HTERT RPE-1 (cell line): ENCODE measurements around the gene ARRB1.
"Not testable (repeated sequence)": the region's sequence is repeated elsewhere in the genome, so short reads cannot be mapped to it uniquely, and the experiment has no call there.

Experiments
- in situ Hi-C: fragments of 300-500 bp; cut with MboI; formaldehyde crosslinking; loops from 4 replicates; pipeline ENCODE4 v1.14.3; 2020; ENCODE audit warnings: low sequenced_read_pairs

The ARRB1 gene

GRCh38 chr11:75325713-75326438, 25.6 kb downstream of the ARRB1 start:
- in situ Hi-C loops, result no loop called here

GRCh38 chr11:75324740-75325139, 26.7 kb downstream of the ARRB1 start:
- in situ Hi-C loops, result no loop called here

- in situ Hi-C loops, result no loop called here
Observed at GRCh38 chr11:75324189-75324588, 27.3 kb downstream of the ARRB1 start.

GRCh38 chr11:75323609-75324008, 27.9 kb downstream of the ARRB1 start:
- in situ Hi-C loops, result no loop called here

- in situ Hi-C loops, result no loop called here
Observed at GRCh38 chr11:75320643-75321042, 30.8 kb downstream of the ARRB1 start.

- in situ Hi-C loops, result no loop called here
Observed at GRCh38 chr11:75320046-75320618, 31.3 kb downstream of the ARRB1 start.

- in situ Hi-C loops, result no loop called here
Observed at GRCh38 chr11:75319035-75319877, 32.2 kb downstream of the ARRB1 start.

- in situ Hi-C loops, result no loop called here
Observed at GRCh38 chr11:75317446-75318122, 33.9 kb downstream of the ARRB1 start.

- in situ Hi-C loops, result no loop called here
Observed at GRCh38 chr11:75315439-75315805, 36.0 kb downstream of the ARRB1 start.

GRCh38 chr11:75314771-75315438, 36.6 kb downstream of the ARRB1 start:
- in situ Hi-C loops, result no loop called here

- in situ Hi-C loops, result no loop called here
Observed at GRCh38 chr11:75313513-75314272, 37.8 kb downstream of the ARRB1 start.

- in situ Hi-C loops, result no loop called here
Observed at GRCh38 chr11:75312346-75312745, 39.1 kb downstream of the ARRB1 start.

- in situ Hi-C loops, result no loop called here
Observed at GRCh38 chr11:75311858-75312288, 39.6 kb downstream of the ARRB1 start.

GRCh38 chr11:75308986-75309385, 42.5 kb downstream of the ARRB1 start:
- in situ Hi-C loops, result no loop called here

- in situ Hi-C loops, result no loop called here
Observed at GRCh38 chr11:75308116-75308515, 43.3 kb downstream of the ARRB1 start.

- in situ Hi-C loops, result no loop called here
Observed at GRCh38 chr11:75307058-75307457, 44.4 kb downstream of the ARRB1 start.

- in situ Hi-C loops, result no loop called here
Observed at GRCh38 chr11:75306529-75306928, 44.9 kb downstream of the ARRB1 start.

GRCh38 chr11:75305993-75306392, 45.5 kb downstream of the ARRB1 start:
- in situ Hi-C loops, result no loop called here

- in situ Hi-C loops, result no loop called here
Observed at GRCh38 chr11:75305452-75305851, 46.0 kb downstream of the ARRB1 start.

GRCh38 chr11:75304941-75305340, 46.5 kb downstream of the ARRB1 start:
- in situ Hi-C loops, result not testable (repeated sequence)
